Measurements from ENCODE around the gene ROS1. TPM values are rescaled to one million over a fixed set of nuclear protein-coding genes. Genes with fewer than 3 reads are reported as not detected.

The ROS1 gene
- total and polyA plus RNA-seq, 10 donors: 0.12 TPM; not detected in 9

DNA sequence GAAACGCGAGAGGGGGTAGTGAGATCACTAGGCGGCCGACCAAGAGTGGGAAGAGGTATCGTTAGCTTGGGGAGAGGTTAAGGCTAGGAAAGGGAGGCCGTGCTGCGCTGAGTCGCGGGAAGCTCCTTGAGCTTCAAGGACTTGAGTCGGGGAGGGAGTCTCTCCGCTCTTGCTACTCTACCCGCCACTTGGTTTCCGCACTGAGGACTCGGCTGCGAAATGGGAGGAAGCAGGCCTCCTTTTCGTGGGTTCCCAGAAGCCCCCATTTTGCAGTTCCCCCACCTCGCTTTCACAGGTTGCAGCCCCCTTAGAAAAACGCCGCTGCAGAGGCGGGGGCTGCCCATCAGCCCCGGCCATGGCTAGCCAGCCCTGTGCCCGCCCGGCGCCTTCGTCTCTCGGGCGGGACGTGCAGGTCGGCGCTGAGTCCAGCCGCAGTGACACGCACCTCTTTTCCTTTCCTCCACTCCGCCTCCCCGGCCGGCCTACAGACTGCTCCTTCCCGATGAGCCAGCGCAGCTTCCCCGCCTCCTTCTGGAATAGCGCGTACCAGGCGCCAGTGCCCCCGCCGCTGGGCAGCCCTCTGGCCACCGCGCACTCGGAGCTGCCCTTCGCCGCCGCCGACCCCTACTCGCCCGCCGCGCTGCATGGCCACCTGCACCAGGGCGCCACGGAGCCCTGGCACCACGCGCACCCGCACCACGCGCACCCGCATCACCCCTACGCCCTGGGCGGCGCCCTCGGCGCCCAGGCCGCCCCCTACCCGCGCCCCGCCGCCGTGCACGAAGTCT lies 155.5 kb downstream of the ROS1 start:
- Histone ChIP-seq H3K4me3 (peak overlapping the region in 5 of 8 donors; percentile 12 to 57 (median 17)), H3K4me1 (peaks cover 0 to 30% (median 19%) of the 10 kb centered on the region in 6 donors), H3K36me3 (no peaks in the 10 kb centered on the region), H3K27ac (no peak overlapping the region), H3K9me3 (no peaks in the 10 kb centered on the region), H3K27me3 (replicated peaks in 1 of 7) (peaks cover 11 to 99% (median 83%) of the 10 kb centered on the region in 7 donors)
- TF ChIP-seq POLR2A (IDR thresholded peaks at IDR 0.05) (no peak), POLR2AphosphoS5 (IDR thresholded peaks at IDR 0.05) (no peak), CTCF (IDR thresholded peaks at IDR 0.05 in 8 of 11, conservative IDR thresholded peaks at IDR 0.05 in 3 of 11) (no peak)
- 2 to 5% (median 4%) methylated on average over 52 to 74 of the region's 74 CpGs for WGBS, 5 donors
- intact Hi-C loops (cut with DNase I; ENCODE audit: low total_unique reads): no loop called here
- DNase-seq: peak; percentile 67

DNA sequence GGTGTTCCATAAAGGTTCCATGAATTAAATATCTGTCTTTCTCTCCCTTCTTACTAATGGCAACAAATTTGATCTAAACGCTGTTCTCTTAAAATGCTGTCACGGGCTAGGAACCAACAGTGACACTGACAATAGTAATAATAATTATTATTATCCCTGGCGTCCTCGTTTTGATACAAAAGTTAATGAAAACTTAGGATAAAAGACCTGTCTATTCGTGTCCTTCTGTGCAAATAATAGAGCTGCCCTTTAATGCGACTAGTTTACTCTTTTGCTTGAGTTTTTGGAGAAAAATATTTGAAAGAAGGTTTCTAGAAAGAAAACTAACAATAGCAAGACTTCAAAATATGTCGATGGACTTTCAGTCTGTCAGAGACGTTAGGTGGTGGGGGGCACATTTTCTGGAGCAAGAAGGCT lies 156.1 kb downstream of the ROS1 start:
- no peak for TF ChIP-seq POLR2A (IDR thresholded peaks at IDR 0.05)
- TF ChIP-seq CTCF (IDR thresholded peaks at IDR 0.05 in 8 of 11, conservative IDR thresholded peaks at IDR 0.05 in 3 of 11): no peak
- no peak for TF ChIP-seq POLR2AphosphoS5 (IDR thresholded peaks at IDR 0.05)
- no peak overlapping the region for H3K4me3 ChIP-seq
- no peak overlapping the region for H3K27ac ChIP-seq
- no peaks in the 10 kb centered on the region for H3K9me3 ChIP-seq
- peaks cover 4 to 36% (median 26%) of the 10 kb centered on the region in 6 donors for H3K4me1 ChIP-seq
- H3K27me3 ChIP-seq (replicated peaks in 1 of 7): peaks cover 11 to 99% (median 89%) of the 10 kb centered on the region in 7 donors
- DNase-seq: no peak
- intact Hi-C loops (cut with DNase I; ENCODE audit: low total_unique reads): no loop called here
- WGBS, 5 donors: 4 to 8% (median 5%) methylated on average over 8 of the region's 8 CpGs
- no peaks in the 10 kb centered on the region for H3K36me3 ChIP-seq

DNA sequence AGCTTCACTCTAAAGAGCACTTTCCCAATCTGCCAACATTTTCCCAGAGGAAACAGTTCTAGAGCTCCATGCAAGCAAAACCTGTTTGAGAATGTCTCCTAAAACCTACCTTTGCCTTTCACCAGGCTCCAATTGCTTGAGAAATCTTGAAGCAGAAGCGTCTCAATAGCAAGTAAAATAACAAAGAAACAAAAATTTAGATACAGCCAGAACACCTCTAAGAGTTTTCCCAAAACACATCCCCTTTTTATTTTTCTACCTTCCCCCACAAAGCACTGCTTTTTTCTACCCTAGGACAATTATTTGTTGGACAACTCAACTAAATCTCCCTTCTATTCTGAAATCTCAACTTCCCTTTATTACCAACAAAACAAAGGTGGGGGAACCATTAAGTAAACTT lies 156.8 kb downstream of the ROS1 start:
- H3K9me3 ChIP-seq: no peaks in the 10 kb centered on the region
- TF ChIP-seq POLR2AphosphoS5 (IDR thresholded peaks at IDR 0.05): no peak
- no peak for TF ChIP-seq CTCF (IDR thresholded peaks at IDR 0.05 in 8 of 11, conservative IDR thresholded peaks at IDR 0.05 in 3 of 11)
- TF ChIP-seq POLR2A (IDR thresholded peaks at IDR 0.05): no peak
- no peak overlapping the region for H3K27ac ChIP-seq
- H3K27me3 ChIP-seq (replicated peaks in 1 of 7): peaks cover 11 to 99% (median 94%) of the 10 kb centered on the region in 7 donors
- peaks cover 8 to 43% (median 30%) of the 10 kb centered on the region in 6 donors for H3K4me1 ChIP-seq
- H3K4me3 ChIP-seq: no peak overlapping the region
- no peaks in the 10 kb centered on the region for H3K36me3 ChIP-seq
- intact Hi-C loops (cut with DNase I; ENCODE audit: low total_unique reads): no loop called here
- DNase-seq: no peak
- WGBS, 5 donors: 8 to 27% (median 14%) methylated on average over 1 of the region's 1 CpG

DNA sequence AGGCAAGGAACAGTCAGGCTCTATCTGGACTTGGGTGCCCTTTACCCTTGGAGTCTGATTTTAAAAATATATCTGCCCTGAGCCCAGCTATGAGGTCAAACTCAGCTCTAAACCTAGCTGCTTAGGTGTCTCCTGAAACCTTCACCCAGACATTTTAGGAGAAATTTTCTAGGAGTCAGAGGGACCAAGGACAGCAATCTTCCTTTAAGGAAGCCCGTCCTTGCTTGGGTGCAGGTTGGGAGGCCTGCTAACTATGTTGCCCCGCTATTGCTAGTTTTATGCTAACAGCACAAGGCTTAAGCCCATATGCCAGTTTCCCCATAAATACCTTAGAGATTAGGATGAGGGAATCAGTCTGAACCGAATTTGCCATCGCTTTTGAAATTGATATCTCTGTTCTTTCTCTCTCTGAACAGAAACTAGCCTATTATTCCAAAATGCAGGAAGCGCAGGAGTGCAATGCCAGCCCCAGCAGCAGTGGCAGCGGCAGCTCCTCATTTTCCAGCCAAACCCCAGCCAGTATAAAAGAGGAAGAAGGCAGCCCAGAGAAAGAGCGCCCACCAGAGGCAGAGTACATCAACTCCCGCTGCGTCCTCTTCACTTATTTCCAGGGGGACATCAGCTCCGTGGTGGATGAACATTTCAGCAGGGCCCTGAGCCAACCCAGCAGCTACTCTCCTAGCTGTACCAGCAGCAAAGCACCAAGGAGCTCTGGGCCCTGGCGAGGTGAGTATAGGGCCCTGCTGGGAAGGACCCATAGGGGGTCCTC lies 157.8 kb downstream of the ROS1 start:
- TF ChIP-seq POLR2A (IDR thresholded peaks at IDR 0.05): no peak
- no peak for TF ChIP-seq CTCF (IDR thresholded peaks at IDR 0.05 in 8 of 11, conservative IDR thresholded peaks at IDR 0.05 in 3 of 11)
- no peak for TF ChIP-seq POLR2AphosphoS5 (IDR thresholded peaks at IDR 0.05)
- DNase-seq: no peak
- no peaks in the 10 kb centered on the region for H3K9me3 ChIP-seq
- H3K27ac ChIP-seq: no peak overlapping the region
- peaks cover 8 to 43% (median 30%) of the 10 kb centered on the region in 6 donors for H3K4me1 ChIP-seq
- intact Hi-C loops (cut with DNase I; ENCODE audit: low total_unique reads): no loop called here
- H3K36me3 ChIP-seq: no peaks in the 10 kb centered on the region
- 6 to 13% (median 9%) methylated on average over 11 of the region's 11 CpGs for WGBS, 5 donors
- no peak overlapping the region for H3K4me3 ChIP-seq
- peaks cover 11 to 100% (median 99%) of the 10 kb centered on the region in 7 donors for H3K27me3 ChIP-seq (replicated peaks in 1 of 7)
